Endodermal cell (in vitro differentiated cells): Measurements from ENCODE around the gene SLC4A1. TPM values are rescaled to one million over a fixed set of nuclear protein-coding genes. Genes with fewer than 3 reads are reported as not detected.

Experiments
- DNase-seq: peaks from one replicate; pipeline ENCODE4 v3.0.0-alpha.2; 2017
- H3K27ac ChIP-seq: 2 replicates; pipeline ENCODE4 v1.5.1; 2013; ENCODE audit warnings: mild to moderate bottlenecking, low read depth, low read length, moderate library complexity
- H3K27me3 ChIP-seq: 2 replicates; pipeline ENCODE4 v1.6.1; 2013; ENCODE audit warnings: mild to moderate bottlenecking, low read length, moderate library complexity; ENCODE audit not compliant: insufficient read depth, control insufficient read depth, poor library complexity, severe bottlenecking
- H3K36me3 ChIP-seq: 2 replicates; pipeline ENCODE4 v1.7.0; 2013; ENCODE audit warnings: mild to moderate bottlenecking, low read length, moderate library complexity; ENCODE audit not compliant: control insufficient read depth, insufficient read depth
- H3K4me1 ChIP-seq: one replicate; pipeline ENCODE4 v1.7.0; 2013; ENCODE audit warnings: low read length; ENCODE audit not compliant: control insufficient read depth, insufficient read depth
- H3K4me3 ChIP-seq: 2 replicates; pipeline ENCODE4 v1.5.1; 2013; ENCODE audit warnings: mild to moderate bottlenecking, low read length, moderate library complexity
- H3K9ac ChIP-seq: 2 replicates; pipeline ENCODE4 v1.6.1; 2013; ENCODE audit warnings: mild to moderate bottlenecking, low read length, moderate library complexity; ENCODE audit not compliant: poor library complexity, severe bottlenecking; ENCODE audit errors: extremely low read depth
- H3K9me3 ChIP-seq: 2 replicates; pipeline ENCODE4 v1.6.1; 2013; ENCODE audit warnings: mild to moderate bottlenecking, low read length, moderate library complexity; ENCODE audit not compliant: control insufficient read depth
- H3K27ac Mint-ChIP-seq: 2 replicates; pipeline ENCODE4 v1.8.0; 2020; ENCODE audit warnings: mixed read lengths
- H3K27me3 Mint-ChIP-seq: 2 replicates; pipeline ENCODE4 v1.8.0; 2021; ENCODE audit warnings: mild to moderate bottlenecking, mixed read lengths; ENCODE audit not compliant: insufficient read depth
- H3K36me3 Mint-ChIP-seq: 2 replicates; pipeline ENCODE4 v1.8.0; 2020; ENCODE audit warnings: low read depth, mixed read lengths
- H3K4me1 Mint-ChIP-seq: 2 replicates; pipeline ENCODE4 v1.8.0; 2020; ENCODE audit warnings: mixed read lengths
- H3K4me3 Mint-ChIP-seq: 2 replicates; pipeline ENCODE4 v1.8.0; 2020; ENCODE audit warnings: mild to moderate bottlenecking, moderate library complexity, mixed read lengths
- H3K9me3 Mint-ChIP-seq: 2 replicates; pipeline ENCODE4 v1.8.0; 2020; ENCODE audit warnings: mild to moderate bottlenecking, mixed read lengths
- WGBS, 2 experiments: methylation state at CpG; one replicate each; pipeline versions ENCODE4 v1.1.5 to v1.1.7; 2013; ENCODE audit warnings: missing lambda C conversion rate in 2 of 2, mixed read lengths in 1 of 2; ENCODE audit not compliant: insufficient coverage in 1 of 2, insufficient read length in 1 of 2; 5-methylcytosine and 5-hydroxymethylcytosine counted together
- total RNA-seq, 2 donors: library from RNA; stranded (reverse); fragmentation: NEBNext Ultra II Directional in 1 of 2; extraction: Animal tissue kit (Norgen Biotek cat#: 25700) in 1 of 2; gene quantifications; 2 replicates in 1 of 2; 3 replicates in 1 of 2; pipeline ENCODE4 v1.2.1, GENCODE V29; 2021
- TF ChIP-seq, protein P1 (sequence below): fragments of 200-600 bp; sonication (generic); conservative IDR thresholded peaks from 2 replicates; pipeline ENCODE4 v1.5.0; 2021; ENCODE audit warnings: antibody characterized with exemption, mild to moderate bottlenecking

SLC4A1 gene
- total RNA-seq, 2 donors from 2014 or later, result 0.04 TPM; not detected in 1

DNA sequence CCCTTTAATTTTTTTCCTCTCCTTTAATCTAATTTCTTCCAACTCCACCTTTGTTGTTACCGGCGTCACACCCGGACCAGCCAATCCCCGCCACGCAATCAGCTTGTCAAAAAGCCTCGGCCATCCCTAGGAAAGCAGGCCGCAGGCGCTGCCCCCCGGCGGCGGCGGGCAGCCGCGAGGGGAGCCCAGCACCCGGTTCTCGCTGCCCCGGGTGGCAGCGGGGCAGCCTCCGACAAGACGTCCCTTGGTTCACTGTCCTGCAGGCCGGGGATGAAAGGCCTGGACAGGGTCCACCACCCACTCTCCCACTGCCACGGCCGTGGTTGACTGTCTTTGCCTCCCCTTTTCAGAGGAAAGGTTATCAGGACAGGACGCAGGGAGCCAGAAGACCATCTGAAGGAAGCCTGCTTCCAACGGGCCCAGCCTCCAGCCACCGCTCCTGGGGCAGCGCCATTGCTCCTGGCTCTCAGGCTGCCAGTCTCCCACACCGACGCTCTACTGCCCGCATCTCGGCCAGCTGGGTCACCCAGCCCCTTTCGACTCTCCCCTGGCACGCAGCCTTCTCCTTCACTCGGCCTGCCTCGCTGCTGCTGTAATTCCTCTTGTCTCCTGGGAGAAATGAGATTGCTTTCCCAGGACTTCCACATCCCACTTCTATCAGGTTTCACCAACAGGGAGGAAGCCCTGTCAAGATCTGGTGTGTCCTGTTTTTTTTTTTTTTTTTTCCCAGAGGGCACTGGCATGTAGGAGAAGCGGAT, 45.6 kb downstream of the SLC4A1 start:
- Histone ChIP-seq H3K4me1 (no peaks in the 10 kb centered on the region), H3K27ac (peak overlapping the region; percentile 87), H3K4me3 (peak overlapping the region; percentile 93), H3K9me3 (no peaks in the 10 kb centered on the region), H3K9ac (peak overlapping the region; percentile 62), H3K36me3 (peaks cover under 1% of the 10 kb centered on the region), H3K27me3 (no peaks in the 10 kb centered on the region)
- Mint-ChIP-seq H3K4me1 (peaks cover 14% of the 10 kb centered on the region), H3K27me3 (no peaks in the 10 kb centered on the region), H3K9me3 (no peaks in the 10 kb centered on the region), H3K27ac (peak overlapping the region; percentile 96), H3K36me3 (peaks cover 4% of the 10 kb centered on the region), H3K4me3 (peak overlapping the region; percentile 86)
- TF ChIP-seq, protein P1, sequence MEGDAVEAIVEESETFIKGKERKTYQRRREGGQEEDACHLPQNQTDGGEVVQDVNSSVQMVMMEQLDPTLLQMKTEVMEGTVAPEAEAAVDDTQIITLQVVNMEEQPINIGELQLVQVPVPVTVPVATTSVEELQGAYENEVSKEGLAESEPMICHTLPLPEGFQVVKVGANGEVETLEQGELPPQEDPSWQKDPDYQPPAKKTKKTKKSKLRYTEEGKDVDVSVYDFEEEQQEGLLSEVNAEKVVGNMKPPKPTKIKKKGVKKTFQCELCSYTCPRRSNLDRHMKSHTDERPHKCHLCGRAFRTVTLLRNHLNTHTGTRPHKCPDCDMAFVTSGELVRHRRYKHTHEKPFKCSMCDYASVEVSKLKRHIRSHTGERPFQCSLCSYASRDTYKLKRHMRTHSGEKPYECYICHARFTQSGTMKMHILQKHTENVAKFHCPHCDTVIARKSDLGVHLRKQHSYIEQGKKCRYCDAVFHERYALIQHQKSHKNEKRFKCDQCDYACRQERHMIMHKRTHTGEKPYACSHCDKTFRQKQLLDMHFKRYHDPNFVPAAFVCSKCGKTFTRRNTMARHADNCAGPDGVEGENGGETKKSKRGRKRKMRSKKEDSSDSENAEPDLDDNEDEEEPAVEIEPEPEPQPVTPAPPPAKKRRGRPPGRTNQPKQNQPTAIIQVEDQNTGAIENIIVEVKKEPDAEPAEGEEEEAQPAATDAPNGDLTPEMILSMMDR, result peak; percentile 44
- peak; percentile 93 for DNase-seq
- 2 to 6% methylated on average over 20 to 36 of the region's 36 CpGs for WGBS, 2 experiments

DNA sequence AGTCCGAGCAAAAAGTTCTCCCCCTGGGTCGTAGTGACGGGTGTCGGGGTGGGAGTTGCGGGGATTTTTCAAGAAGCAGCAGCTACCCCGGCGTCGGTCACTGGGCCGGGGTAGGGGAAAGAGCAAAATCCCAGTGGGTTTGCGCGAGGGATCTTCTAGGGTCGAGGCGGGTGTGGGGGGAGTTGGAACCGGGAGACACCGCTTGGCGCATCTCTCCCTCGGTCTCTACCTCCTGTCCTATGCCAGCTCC, 46.1 kb downstream of the SLC4A1 start:
- Histone ChIP-seq H3K9me3 (no peaks in the 10 kb centered on the region), H3K4me1 (no peaks in the 10 kb centered on the region), H3K36me3 (peaks cover 5% of the 10 kb centered on the region), H3K27me3 (no peaks in the 10 kb centered on the region), H3K4me3 (peak overlapping the region; percentile 93), H3K9ac (peak overlapping the region; percentile 62), H3K27ac (peak overlapping the region; percentile 87)
- WGBS, 2 experiments, result 0 to 1% methylated on average over 4 to 17 of the region's 17 CpGs
- peak overlapping the region; percentile 96 for H3K27ac Mint-ChIP-seq
- DNase-seq, result peak; percentile 86
- H3K4me1 Mint-ChIP-seq, result peaks cover 14% of the 10 kb centered on the region
- H3K27me3 Mint-ChIP-seq, result no peaks in the 10 kb centered on the region
- no peaks in the 10 kb centered on the region for H3K9me3 Mint-ChIP-seq
- H3K4me3 Mint-ChIP-seq, result peak overlapping the region; percentile 86
- TF ChIP-seq, protein P1, result no peak
- H3K36me3 Mint-ChIP-seq, result peaks cover 7% of the 10 kb centered on the region

DNA sequence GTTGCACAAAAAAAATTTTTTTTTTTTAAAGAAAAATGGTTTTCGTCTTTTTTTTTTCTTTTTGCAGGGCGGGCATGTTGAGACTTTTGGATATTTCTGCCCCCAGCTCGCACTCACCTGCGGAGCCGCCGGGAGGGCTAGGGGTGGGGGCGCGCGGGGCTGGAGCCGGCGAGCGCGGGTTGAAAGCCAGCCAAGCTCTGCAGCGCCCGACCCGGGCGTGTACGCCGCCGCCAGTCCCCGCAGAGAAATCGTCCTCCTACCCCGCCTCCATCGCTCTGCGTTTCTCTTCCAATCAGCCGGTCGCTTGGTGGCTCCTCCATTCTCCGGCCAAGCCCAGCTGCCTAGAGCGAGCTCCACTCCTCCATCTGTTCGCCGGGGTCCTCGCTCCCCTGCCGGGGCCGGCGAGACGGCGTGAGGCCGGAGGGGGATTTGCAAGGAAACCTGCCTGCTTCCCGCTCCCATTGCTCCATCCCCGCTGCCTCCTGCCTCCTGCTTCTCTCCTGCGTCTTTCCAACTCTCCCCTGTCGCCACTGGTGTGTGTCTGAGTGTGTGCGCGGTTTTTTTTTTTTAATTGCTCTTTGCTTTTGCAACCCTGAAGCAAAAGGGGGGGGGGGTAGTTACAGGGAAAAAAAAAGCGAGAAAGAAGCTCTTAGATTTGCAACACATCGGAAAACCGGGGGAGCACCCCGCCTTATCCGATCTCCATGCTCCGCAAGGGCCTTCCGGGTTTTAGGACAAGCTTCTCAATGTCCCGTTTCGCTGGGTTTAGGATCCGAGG, 46.7 kb downstream of the SLC4A1 start:
- TF ChIP-seq, protein P1, result no peak
- H3K36me3 ChIP-seq, result peaks cover 10% of the 10 kb centered on the region
- H3K27ac Mint-ChIP-seq, result peak overlapping the region; percentile 96
- H3K9ac ChIP-seq, result peak overlapping the region; percentile 62
- peak; percentile 96 for DNase-seq
- peaks cover 3% of the 10 kb centered on the region for H3K4me1 ChIP-seq
- no peaks in the 10 kb centered on the region for H3K27me3 ChIP-seq
- no peaks in the 10 kb centered on the region for H3K9me3 ChIP-seq
- 0% methylated on average over 18 to 54 of the region's 54 CpGs for WGBS, 2 experiments
- peak overlapping the region; percentile 93 for H3K4me3 ChIP-seq
- H3K27me3 Mint-ChIP-seq, result no peaks in the 10 kb centered on the region
- H3K4me3 Mint-ChIP-seq, result peak overlapping the region; percentile 86
- H3K9me3 Mint-ChIP-seq, result no peaks in the 10 kb centered on the region
- peak overlapping the region; percentile 87 for H3K27ac ChIP-seq
- H3K4me1 Mint-ChIP-seq, result peaks cover 14% of the 10 kb centered on the region
- H3K36me3 Mint-ChIP-seq, result peaks cover 12% of the 10 kb centered on the region
